OCI-LY7 (cell line): ENCODE data around the gene LRRC8D. TPM values are rescaled to one million over a fixed set of nuclear protein-coding genes. Genes with fewer than 3 reads are reported as not detected.

Experiments used
- BruUV-seq: library from RNA; stranded (reverse); fragments of 400-500 nt; replicated peaks from 2 replicates; lab custom pipeline; 2021; lab: Mats Ljungman, UMichigan
- CTCF ChIA-PET: fragments of 300-600 bp; sonication (Branson Sonifier 250); formaldehyde crosslinking; loops from one replicate; lab custom pipeline; 2022; ENCODE audit warnings: antibody characterized with exemption; ENCODE audit not compliant: unreplicated experiment; lab: Charles Lee
- POLR2A ChIA-PET: fragments of 300-600 bp; sonication (Branson Sonifier 250); formaldehyde crosslinking; loops from one replicate; lab custom pipeline; 2022; ENCODE audit warnings: antibody characterized with exemption; lab: Charles Lee
- DNase-seq: peaks from one replicate; pipeline ENCODE4 v3.0.0-alpha.2; 2015; ENCODE audit warnings: low spot score
- H2AFZ ChIP-seq: fragments of 200-600 bp; sonication (generic), shearing (Covaris generic); 2 replicates; pipeline ENCODE4 v1.6.1; 2014; ENCODE audit warnings: mild to moderate bottlenecking, antibody characterized with exemption, low read length, moderate library complexity
- H3K27ac ChIP-seq: fragments of 200-600 bp; sonication (generic); 2 replicates; pipeline ENCODE4 v1.5.1; 2014; ENCODE audit warnings: mixed run types, low read depth, mild to moderate bottlenecking, moderate library complexity, low read length, inconsistent platforms; ENCODE audit not compliant: poor library complexity, severe bottlenecking
- H3K36me3 ChIP-seq: fragments of 200-600 bp; sonication (generic); 2 replicates; pipeline ENCODE4 v1.6.1; 2014; ENCODE audit warnings: mild to moderate bottlenecking, antibody characterized with exemption, low read length, moderate library complexity, mixed read lengths; ENCODE audit not compliant: insufficient read depth
- H3K4me1 ChIP-seq: fragments of 200-600 bp; sonication (generic); 2 replicates; pipeline ENCODE4 v1.5.1; 2014; ENCODE audit warnings: mild to moderate bottlenecking, low read length; ENCODE audit not compliant: insufficient read depth, poor library complexity, severe bottlenecking
- H3K4me2 ChIP-seq: fragments of 200-600 bp; sonication (generic); 2 replicates; pipeline ENCODE4 v1.6.1; 2014; ENCODE audit warnings: mild to moderate bottlenecking, low read length
- H3K4me3 ChIP-seq: fragments of 200-600 bp; sonication (generic); 2 replicates; pipeline ENCODE4 v1.5.1; 2014; ENCODE audit warnings: mild to moderate bottlenecking, low read depth, low read length; ENCODE audit not compliant: poor library complexity, severe bottlenecking
- H3K79me2 ChIP-seq: fragments of 200-600 bp; sonication (generic); 2 replicates; pipeline ENCODE4 v1.6.1; 2016; ENCODE audit warnings: low read depth, mild to moderate bottlenecking, low read length, moderate library complexity, mixed read lengths; ENCODE audit not compliant: insufficient read depth
- H3K9me2 ChIP-seq: fragments of 200-600 bp; sonication (generic); 2 replicates; pipeline ENCODE4 v1.6.1; 2016; ENCODE audit warnings: mild to moderate bottlenecking, low read length, mixed read lengths; ENCODE audit not compliant: insufficient read depth
- H3K9me3 ChIP-seq: fragments of 200-600 bp; sonication (generic); 2 replicates; pipeline ENCODE4 v1.6.1; 2014; ENCODE audit warnings: mild to moderate bottlenecking, mixed run types, low read length, mixed read lengths
- H4K20me1 ChIP-seq: fragments of 200-600 bp; sonication (generic); 2 replicates; pipeline ENCODE4 v1.6.1; 2014; ENCODE audit warnings: mild to moderate bottlenecking, antibody characterized with exemption, low read length, moderate library complexity, mixed read lengths; ENCODE audit not compliant: insufficient read depth
- EZH2phosphoT487 ChIP-seq: fragments of 200-600 bp; sonication (generic); IDR thresholded peaks from 2 replicates; pipeline ENCODE4 v1.6.1; 2018; ENCODE audit warnings: low read depth, borderline replicate concordance, mild to moderate bottlenecking, mixed run types, antibody characterized with exemption, low read length, moderate library complexity, mixed read lengths
- intact Hi-C: fragments of 100-400 bp; cut with micrococcal nuclease; formaldehyde crosslinking; loops from one replicate; pipeline ENCODE4 v1.10.0; 2022; ENCODE audit not compliant: unreplicated experiment
- total RNA-seq, 2 experiments: library from RNA; depleted of rRNA in 1 of 2; stranded (reverse); fragments of >200 nt in 1 of 2; shearing (Covaris generic) in 1 of 2; gene quantifications; 2 replicates each; pipeline ENCODE4 v1.2.3, GENCODE V29; 2014 to 2022
- TF ChIP-seq, protein P1 (sequence below): fragments of 200-600 bp; sonication (generic); conservative IDR thresholded peaks from 2 replicates; pipeline ENCODE4 v1.5.1; 2014; ENCODE audit warnings: mild to moderate bottlenecking, antibody characterized with exemption, low read length, moderate library complexity, mixed read lengths

The LRRC8D gene
- total RNA-seq, 2 experiments from 2014 or later = 23.8 to 37.1 TPM

DNA sequence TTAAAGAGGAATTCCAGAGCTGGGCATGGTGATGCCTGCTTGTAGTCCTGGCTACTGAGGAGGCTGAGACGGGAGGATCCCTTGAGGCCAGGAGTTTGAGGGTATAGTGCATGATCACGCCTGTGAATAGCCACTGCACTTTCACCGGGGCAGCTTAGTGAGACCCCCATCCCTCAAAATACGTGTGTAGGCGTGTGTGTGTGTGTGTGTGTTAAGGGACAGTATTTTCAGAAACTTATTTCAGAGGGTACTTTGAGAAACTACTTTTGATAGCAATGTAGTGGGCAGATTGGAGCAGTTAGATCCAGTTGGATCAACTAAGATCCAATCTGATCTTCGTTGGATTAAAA is 62.2 kb downstream of the LRRC8D start:
- Histone ChIP-seq H3K9me2 (0 out of 2 replicates have a peak, but pooled peaks cover under 1% of the 10 kb centered on the region), H3K4me1 (no peaks in the 10 kb centered on the region), H3K79me2 (0 out of 2 replicates have a peak, but pooled peaks cover 4% of the 10 kb centered on the region), H3K27ac (no peak overlapping the region), H3K36me3 (peaks cover 42% of the 10 kb centered on the region), H3K9me3 (peaks cover 11% of the 10 kb centered on the region), H2AFZ (no peak overlapping the region), H3K4me3 (no peak overlapping the region), H4K20me1 (peaks cover 5% of the 10 kb centered on the region; the same call in 1 of the 2 replicates), H3K4me2 (no peak overlapping the region)
- CTCF ChIA-PET = no interaction called here
- intact Hi-C loops = no loop called here
- no peak for TF ChIP-seq EZH2phosphoT487
- TF ChIP-seq, protein P1, sequence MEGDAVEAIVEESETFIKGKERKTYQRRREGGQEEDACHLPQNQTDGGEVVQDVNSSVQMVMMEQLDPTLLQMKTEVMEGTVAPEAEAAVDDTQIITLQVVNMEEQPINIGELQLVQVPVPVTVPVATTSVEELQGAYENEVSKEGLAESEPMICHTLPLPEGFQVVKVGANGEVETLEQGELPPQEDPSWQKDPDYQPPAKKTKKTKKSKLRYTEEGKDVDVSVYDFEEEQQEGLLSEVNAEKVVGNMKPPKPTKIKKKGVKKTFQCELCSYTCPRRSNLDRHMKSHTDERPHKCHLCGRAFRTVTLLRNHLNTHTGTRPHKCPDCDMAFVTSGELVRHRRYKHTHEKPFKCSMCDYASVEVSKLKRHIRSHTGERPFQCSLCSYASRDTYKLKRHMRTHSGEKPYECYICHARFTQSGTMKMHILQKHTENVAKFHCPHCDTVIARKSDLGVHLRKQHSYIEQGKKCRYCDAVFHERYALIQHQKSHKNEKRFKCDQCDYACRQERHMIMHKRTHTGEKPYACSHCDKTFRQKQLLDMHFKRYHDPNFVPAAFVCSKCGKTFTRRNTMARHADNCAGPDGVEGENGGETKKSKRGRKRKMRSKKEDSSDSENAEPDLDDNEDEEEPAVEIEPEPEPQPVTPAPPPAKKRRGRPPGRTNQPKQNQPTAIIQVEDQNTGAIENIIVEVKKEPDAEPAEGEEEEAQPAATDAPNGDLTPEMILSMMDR = no peak
- DNase-seq = no peak
- no TSS peak for BruUV-seq
- POLR2A ChIA-PET = no interaction called here

DNA sequence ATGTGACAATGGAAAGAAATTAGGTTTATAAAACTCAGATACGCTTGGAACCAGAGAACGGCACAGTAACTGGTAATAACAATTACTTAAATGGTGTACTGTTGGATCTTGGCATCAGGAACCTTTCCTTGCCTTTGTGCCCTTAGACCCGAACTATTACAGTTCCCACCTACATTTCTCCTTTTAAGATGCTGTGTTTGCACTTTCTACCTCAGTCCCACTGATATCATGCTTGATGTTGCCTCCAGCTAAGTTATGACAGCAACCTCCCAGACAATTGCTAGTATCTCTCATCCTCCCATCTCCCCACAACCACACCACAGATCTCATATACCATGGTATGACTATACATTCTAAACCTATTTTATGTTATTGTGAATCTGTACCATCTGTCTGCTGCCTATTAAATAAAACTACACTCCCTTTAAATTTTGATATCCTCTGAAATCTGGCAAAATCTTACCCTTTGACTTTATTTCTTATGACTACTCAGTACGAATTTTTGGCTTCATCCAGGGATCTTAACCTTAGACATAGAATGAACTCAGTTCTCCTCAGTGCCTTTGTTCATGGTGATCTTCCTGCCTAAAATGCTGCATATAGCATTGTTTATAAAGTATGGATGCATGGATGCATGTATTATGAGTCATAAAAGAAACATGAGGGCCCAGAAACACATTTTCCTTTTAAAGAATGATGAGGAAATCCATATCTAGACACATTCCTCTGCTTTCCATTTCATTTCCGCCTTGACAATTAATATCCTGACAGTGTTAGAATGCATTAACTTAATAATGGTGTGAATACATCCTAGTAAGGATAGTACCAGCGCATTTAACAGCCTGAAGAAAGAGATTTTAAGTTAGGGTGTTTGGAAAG is 64.1 kb downstream of the LRRC8D start:
- intact Hi-C loops = no loop called here
- Histone ChIP-seq H3K9me3 (peaks cover 11% of the 10 kb centered on the region), H4K20me1 (peaks cover 5% of the 10 kb centered on the region; the same call in 1 of the 2 replicates), H3K4me3 (no peak overlapping the region), H3K27ac (no peak overlapping the region), H3K4me2 (no peak overlapping the region), H2AFZ (no peak overlapping the region), H3K79me2 (0 out of 2 replicates have a peak, but pooled peaks cover 4% of the 10 kb centered on the region), H3K36me3 (peaks cover 49% of the 10 kb centered on the region), H3K4me1 (no peaks in the 10 kb centered on the region), H3K9me2 (no peaks in the 10 kb centered on the region)
- POLR2A ChIA-PET = interaction anchor here (0.6 to 0.8 kb wide), 2 partner anchors 35 to 39 kb away, joined by 3 read pairs; no protein-coding TSS in a partner anchor
- TF ChIP-seq, protein P1 = no peak
- no peak for TF ChIP-seq EZH2phosphoT487
- DNase-seq = no peak
- no TSS peak for BruUV-seq
- CTCF ChIA-PET = no interaction called here

DNA sequence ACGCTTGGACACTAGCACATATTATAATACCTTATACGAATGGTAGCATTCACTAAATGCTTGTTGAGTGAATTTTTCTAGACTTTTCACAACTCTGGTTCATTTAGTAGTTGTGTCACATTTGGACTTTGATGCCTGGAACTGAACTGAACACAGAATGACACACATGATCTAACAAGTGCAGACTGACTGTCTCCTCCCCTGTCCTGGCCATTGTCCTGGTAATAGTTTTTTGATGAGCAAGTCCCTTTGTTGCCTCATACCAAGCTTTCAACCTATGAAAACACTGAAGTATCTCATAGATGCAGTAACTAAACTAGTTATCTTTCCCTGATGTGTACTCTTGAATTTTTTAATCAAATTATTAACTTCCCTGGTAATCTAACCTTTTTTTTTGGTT is 66.4 kb downstream of the LRRC8D start:
- Histone ChIP-seq H3K9me2 (no peaks in the 10 kb centered on the region), H3K27ac (no peak overlapping the region), H3K4me3 (no peak overlapping the region), H3K79me2 (0 out of 2 replicates have a peak, but pooled peaks cover 4% of the 10 kb centered on the region), H3K9me3 (no peaks in the 10 kb centered on the region), H3K36me3 (peaks cover 27% of the 10 kb centered on the region), H3K4me1 (no peaks in the 10 kb centered on the region), H3K4me2 (no peak overlapping the region), H2AFZ (no peak overlapping the region), H4K20me1 (peaks cover 5% of the 10 kb centered on the region; the same call in 1 of the 2 replicates)
- POLR2A ChIA-PET = interaction anchor here (0.6 kb wide), 1 partner anchor 218 kb away, joined by 3 read pairs; no protein-coding TSS in a partner anchor
- no peak for DNase-seq
- TF ChIP-seq EZH2phosphoT487 = no peak
- TF ChIP-seq, protein P1 = no peak
- CTCF ChIA-PET = no interaction called here
- intact Hi-C loops = no loop called here
- no TSS peak for BruUV-seq
